Mononuclear cell (primary cell): ENCODE measurements around the gene KRTAP2-4. TPM values are rescaled to one million over a fixed set of nuclear protein-coding genes. Genes with fewer than 3 reads are reported as not detected.
A peak's percentile ranks its signal among the peaks of the same experiment; 100 is the strongest.
"Not testable (repeated sequence)": the region's sequence is repeated elsewhere in the genome, so short reads cannot be mapped to it uniquely, and the experiment has no call there.

Source experiments
- H3K27me3 ChIP-seq: 2 replicates; pipeline ENCODE4 v1.6.0; 2011; ENCODE audit warnings: low read length, control low read depth; ENCODE audit not compliant: insufficient read depth
- H3K4me1 ChIP-seq: 2 replicates; pipeline ENCODE4 v1.5.1; 2011; ENCODE audit warnings: mild to moderate bottlenecking, low read length, control low read depth; ENCODE audit not compliant: insufficient read depth
- H3K4me3 ChIP-seq: 2 replicates; pipeline ENCODE4 v1.5.1; 2011; ENCODE audit warnings: mild to moderate bottlenecking, low read length, moderate library complexity
- H3K9me3 ChIP-seq: 2 replicates; pipeline ENCODE4 v1.5.1; 2011; ENCODE audit warnings: low read depth, mild to moderate bottlenecking, control low read depth, low read length
- total RNA-seq: library from RNA; depleted of rRNA; stranded (reverse); fragments of >200 nt; gene quantifications from one replicate; pipeline ENCODE4 v1.2.3, GENCODE V29; 2012

Gene KRTAP2-4, protein sequence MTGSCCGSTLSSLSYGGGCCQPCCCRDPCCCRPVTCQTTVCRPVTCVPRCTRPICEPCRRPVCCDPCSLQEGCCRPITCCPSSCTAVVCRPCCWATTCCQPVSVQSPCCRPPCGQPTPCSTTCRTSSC
- not detected for total RNA-seq

GRCh38 chr17:41065829-41066624 lies at the start of gene KRTAP2-4:
KRTAP2-4 (minus strand) TSS chr17:41065879; CDS start chr17:41065845, 34 bp downstream.
- peaks cover 15% of the 10 kb centered on the region for H3K27me3 ChIP-seq
- no peaks in the 10 kb centered on the region for H3K4me1 ChIP-seq
- H3K4me3 ChIP-seq, result no peak within 1 kb of the TSS
- no peaks in the 10 kb centered on the region for H3K9me3 ChIP-seq

DNA sequence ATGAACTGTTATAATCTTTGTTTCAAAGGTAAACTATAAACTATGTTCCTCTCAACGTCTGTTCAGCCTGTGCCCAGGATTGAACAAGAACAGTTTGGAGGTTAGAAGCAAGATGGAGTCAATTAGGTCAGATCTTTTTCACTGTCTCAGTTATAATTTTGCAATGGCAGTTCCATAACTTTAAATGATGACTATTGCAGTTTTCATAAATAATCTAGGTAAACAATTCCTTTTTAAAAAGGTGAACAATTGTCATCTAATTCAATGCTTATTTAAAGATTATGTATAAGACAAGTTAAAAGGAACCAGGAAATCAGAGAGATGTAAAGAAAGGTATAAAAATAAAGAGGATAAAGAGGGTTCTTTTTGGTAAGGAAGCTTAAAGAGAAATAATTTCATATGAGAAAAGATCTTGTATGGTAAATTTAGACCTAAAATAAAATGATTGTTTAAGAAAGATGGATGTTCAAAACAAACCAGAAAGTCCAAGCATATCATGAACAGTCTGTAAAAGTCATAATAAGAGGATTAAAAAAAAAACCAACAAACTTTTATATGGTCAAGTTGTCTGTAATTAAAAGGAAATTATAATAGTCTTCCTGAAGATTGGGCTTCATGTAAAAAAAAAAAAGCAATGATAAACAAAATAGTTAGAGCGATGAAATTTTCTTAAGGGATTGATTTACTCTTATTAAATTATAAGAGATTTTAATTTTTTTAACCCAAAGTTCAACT lies 45.6 kb upstream of the KRTAP2-4 start:
- H3K4me3 ChIP-seq, result no peak overlapping the region

DNA sequence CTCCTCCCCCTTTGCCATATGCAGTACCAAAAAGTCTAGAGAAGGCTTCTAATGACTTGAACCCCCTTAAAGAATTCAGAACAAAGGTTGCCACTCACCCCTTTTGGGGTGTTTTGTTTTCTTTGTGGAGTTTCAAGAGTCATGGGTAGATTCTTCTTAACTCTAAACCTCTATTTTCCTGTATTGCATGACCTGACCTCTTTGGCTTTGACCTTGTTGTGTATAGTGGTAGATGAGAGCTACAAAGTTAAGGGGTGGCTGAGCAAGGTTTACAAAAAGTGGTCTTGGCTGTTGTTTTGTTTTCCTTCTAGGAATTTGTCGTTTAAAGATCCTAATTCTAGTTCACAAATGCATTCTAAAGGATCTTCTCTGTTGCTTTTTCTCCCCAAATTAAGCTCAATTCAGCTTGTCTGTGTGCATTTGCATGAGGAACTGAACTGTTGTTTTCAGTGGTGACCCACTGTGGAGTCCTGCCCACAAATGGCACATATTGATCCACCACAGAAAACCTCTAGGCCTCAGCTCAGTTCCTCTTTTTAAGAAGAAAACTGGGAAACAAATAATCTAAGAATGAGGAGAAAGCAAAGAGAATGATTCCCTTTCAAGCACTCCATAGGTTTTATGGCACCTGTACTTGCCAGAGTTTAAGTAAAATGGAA lies 43.2 kb upstream of the KRTAP2-4 start:
- not testable (repeated sequence) for H3K27me3 ChIP-seq, H3K9me3 ChIP-seq, H3K4me1 ChIP-seq
- H3K4me3 ChIP-seq, result peak overlapping the region; percentile 32

More for the DNA sequence above, 45.6 kb upstream of the KRTAP2-4 start:
- Histone ChIP-seq H3K27me3 (no peaks in the 10 kb centered on the region), H3K9me3 (peaks cover 6% of the 10 kb centered on the region), H3K4me1 (peaks cover 8% of the 10 kb centered on the region)

DNA sequence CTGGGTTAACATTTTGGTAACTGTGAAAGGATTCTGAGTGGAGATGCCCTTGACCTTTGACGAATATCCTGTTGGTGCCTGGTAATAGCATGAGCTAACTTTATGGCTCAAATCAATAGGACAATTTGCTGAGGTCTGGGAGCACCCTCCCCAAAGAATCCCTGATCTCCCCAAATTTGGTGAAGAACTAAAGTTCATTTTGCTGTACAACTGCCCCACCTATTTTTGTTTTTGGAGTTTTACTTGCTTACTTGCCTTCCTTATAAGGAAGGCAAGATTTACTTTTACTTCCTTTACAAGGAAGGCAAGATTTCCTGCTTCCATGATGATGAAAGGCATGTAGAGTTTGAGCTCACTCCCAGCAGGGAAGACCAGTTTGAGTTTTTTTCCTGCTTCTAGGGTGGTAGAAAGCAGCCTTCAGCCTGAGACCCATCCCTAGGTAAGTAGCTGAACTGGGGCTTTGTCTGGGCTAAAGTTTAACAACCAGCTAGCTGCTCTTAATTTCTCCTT lies 42.3 kb upstream of the KRTAP2-4 start:
- H3K27me3 ChIP-seq, result no peaks in the 10 kb centered on the region
- peaks cover 3% of the 10 kb centered on the region for H3K9me3 ChIP-seq
- peak overlapping the region; percentile 32 for H3K4me3 ChIP-seq
- peaks cover 8% of the 10 kb centered on the region for H3K4me1 ChIP-seq

DNA sequence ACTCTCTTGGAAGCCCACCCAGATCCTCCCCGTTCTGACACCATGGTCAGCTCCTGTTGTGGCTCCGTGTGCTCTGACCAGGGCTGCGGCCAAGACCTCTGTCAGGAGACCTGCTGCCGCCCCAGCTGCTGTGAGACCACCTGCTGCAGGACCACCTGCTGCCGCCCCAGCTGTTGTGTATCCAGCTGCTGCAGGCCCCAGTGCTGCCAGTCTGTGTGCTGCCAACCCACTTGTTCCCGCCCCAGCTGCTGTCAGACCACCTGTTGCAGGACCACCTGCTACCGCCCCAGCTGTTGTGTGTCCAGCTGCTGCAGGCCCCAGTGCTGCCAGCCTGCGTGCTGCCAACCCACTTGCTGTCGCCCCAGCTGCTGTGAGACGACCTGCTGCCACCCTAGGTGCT lies 39.7 kb upstream of the KRTAP2-4 start, which contains the start of gene KRTAP4-9:
Gene KRTAP4-9 (plus strand): TSS at position 43 of the 400 bp plus-strand sequence. CDS start 0 bp downstream, at position 43.
- H3K4me3 ChIP-seq, H3K4me1 ChIP-seq, H3K9me3 ChIP-seq, H3K27me3 ChIP-seq: not testable (repeated sequence)

DNA sequence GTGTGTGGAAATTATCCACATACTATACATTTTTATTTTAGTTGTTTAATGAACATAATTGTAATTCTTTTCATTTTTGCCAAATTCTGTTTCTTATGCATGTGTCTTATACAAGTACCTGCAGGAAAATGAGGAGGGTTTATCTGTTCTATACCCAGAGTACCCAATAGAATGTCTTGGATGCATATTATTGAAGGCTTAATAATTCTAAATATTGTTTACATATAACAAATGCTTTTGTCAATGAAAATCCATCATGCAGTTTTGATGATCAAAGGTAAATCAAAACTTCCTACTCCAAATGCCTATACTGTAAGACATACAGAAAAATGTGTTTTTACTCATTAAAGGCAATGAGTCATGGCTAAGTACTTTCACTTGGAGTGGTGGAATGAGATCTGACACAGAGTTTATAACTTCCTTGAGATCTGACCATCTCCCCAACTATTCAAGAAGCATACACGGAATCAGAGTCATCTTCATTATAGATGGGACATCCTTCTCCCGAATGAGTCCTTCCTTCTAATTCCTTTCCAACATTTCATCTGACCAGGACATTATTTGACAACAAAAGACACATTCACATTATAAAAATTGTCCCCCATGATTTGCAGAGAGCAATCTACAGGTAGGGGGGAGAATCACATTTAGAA lies 38.8 kb upstream of the KRTAP2-4 start:
- H3K27me3 ChIP-seq, H3K9me3 ChIP-seq, H3K4me1 ChIP-seq, H3K4me3 ChIP-seq: not testable (repeated sequence)

- no peaks in the 10 kb centered on the region for H3K9me3 ChIP-seq
- no peak overlapping the region for H3K4me3 ChIP-seq
- H3K4me1 ChIP-seq, result peaks cover 8% of the 10 kb centered on the region
- H3K27me3 ChIP-seq, result no peaks in the 10 kb centered on the region
Observed at GRCh38 chr17:41103896-41104295, 38.2 kb upstream of the KRTAP2-4 start.

GRCh38 chr17:41101586-41102259 lies 36.0 kb upstream of the KRTAP2-4 start, which contains the start of gene KRTAP4-16:
KRTAP4-16 (minus strand) TSS chr17:41102209; CDS start chr17:41102209, 0 bp downstream.
- H3K9me3 ChIP-seq, result no peaks in the 10 kb centered on the region
- H3K27me3 ChIP-seq, result no peaks in the 10 kb centered on the region
- no peaks in the 10 kb centered on the region for H3K4me1 ChIP-seq
- no peak within 1 kb of the TSS for H3K4me3 ChIP-seq

- not testable (repeated sequence) for H3K4me1 ChIP-seq, H3K9me3 ChIP-seq, H3K27me3 ChIP-seq, H3K4me3 ChIP-seq
Observed at GRCh38 chr17:41099682-41100480, 34.2 kb upstream of the KRTAP2-4 start.

DNA sequence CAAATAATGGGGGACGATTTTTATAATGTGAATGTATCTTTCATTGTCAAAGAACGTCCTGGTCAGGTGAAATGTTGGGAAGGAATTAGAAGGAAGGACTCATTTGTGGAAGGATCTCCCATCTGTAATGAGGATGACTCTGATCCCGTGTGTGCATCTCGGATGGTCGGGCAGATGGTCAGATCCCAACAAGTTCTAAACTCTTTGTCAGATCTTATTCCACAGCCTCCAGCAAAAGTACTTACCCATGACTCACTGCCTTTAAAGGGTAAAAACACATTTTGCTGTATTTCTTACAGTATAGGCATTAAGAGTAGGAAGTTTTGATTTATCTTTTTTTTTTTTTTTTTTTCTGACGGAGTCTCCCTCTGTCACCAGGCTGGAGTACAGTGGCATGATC lies 32.8 kb upstream of the KRTAP2-4 start:
- Histone ChIP-seq H3K27me3 (no peaks in the 10 kb centered on the region), H3K9me3 (no peaks in the 10 kb centered on the region), H3K4me3 (no peak overlapping the region), H3K4me1 (no peaks in the 10 kb centered on the region)

DNA sequence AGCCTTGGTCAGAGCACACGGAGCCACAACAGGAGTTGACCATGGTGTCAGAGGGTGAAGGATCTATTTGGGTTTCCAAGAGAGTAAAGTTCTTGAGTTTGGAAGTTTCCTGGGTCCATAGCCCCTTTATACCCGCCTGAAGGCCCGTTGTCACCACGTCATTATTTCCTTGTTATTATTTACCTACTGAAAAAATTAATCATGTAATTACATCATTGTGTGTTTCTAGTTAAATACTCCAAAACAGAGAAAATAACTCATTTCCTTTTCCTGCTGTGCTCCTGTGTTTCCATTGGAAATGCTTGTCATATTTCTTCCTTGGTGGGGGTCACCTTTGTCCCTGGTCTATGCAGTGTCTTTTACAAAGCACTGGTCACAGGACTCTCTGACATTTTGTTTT lies 32.4 kb upstream of the KRTAP2-4 start, which contains the start of gene KRTAP4-8:
Gene KRTAP4-8 (minus strand): TSS at position 101 of the 400 bp plus-strand sequence. CDS start 58 bp downstream, at position 43.
- Histone ChIP-seq H3K9me3 (no peaks in the 10 kb centered on the region), H3K27me3 (no peaks in the 10 kb centered on the region), H3K4me1 (no peaks in the 10 kb centered on the region), H3K4me3 (no peak within 1 kb of the TSS)

DNA sequence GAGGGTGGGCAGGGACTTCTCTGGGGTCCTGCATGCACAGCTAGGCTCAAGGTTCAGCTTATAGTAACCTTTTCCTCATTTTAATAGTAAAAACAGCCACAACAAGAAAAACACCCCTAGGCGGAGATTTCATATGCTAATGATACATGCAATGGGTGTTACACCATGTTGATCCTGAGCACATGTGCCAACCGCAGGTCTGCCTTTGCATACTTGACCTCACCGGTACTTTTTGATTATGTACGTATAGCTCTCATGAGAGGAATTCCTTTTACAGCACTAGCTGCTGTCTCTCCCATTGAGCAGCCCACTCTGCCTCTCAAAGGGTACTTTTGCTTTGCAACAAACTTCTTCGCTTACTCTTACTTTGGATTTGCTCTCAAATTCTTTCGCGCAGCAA lies 30.4 kb upstream of the KRTAP2-4 start:
- H3K4me3 ChIP-seq, result no peak overlapping the region
- H3K4me1 ChIP-seq, result no peaks in the 10 kb centered on the region
- no peaks in the 10 kb centered on the region for H3K9me3 ChIP-seq
- H3K27me3 ChIP-seq, result no peaks in the 10 kb centered on the region

- H3K9me3 ChIP-seq, H3K27me3 ChIP-seq, H3K4me3 ChIP-seq, H3K4me1 ChIP-seq: not testable (repeated sequence)
Observed at GRCh38 chr17:41088760-41089352, 23.2 kb upstream of the KRTAP2-4 start.
